Trophoblast cell (in vitro differentiated cells and primary cell): ENCODE results near the gene FUT9.

Experiments
- DNase-seq, 2 donors: peaks; one replicate each; pipeline ENCODE4 v3.0.0-alpha.2; 2016
- H2AFZ ChIP-seq: 2 replicates; pipeline ENCODE4 v1.6.1; 2013; ENCODE audit warnings: low read length, moderate library complexity, mild to moderate bottlenecking; ENCODE audit not compliant: insufficient read depth, poor library complexity
- H2AK5ac ChIP-seq: 2 replicates; pipeline ENCODE4 v1.6.1; 2013; ENCODE audit warnings: mild to moderate bottlenecking, low read length
- H2BK120ac ChIP-seq: 2 replicates; pipeline ENCODE4 v1.6.1; 2013; ENCODE audit warnings: low read length, mild to moderate bottlenecking, moderate library complexity; ENCODE audit not compliant: insufficient read depth, poor library complexity
- H2BK12ac ChIP-seq: 2 replicates; pipeline ENCODE4 v1.6.1; 2013; ENCODE audit warnings: mild to moderate bottlenecking, low read length, moderate library complexity
- H2BK5ac ChIP-seq: 2 replicates; pipeline ENCODE4 v1.6.1; 2013; ENCODE audit warnings: low read length, low read depth, moderate library complexity, mild to moderate bottlenecking; ENCODE audit not compliant: poor library complexity
- H3K14ac ChIP-seq: 2 replicates; pipeline ENCODE4 v1.6.1; 2013; ENCODE audit warnings: mild to moderate bottlenecking, low read length
- H3K18ac ChIP-seq: 2 replicates; pipeline ENCODE4 v1.6.1; 2013; ENCODE audit warnings: mild to moderate bottlenecking, low read length
- H3K23ac ChIP-seq: 2 replicates; pipeline ENCODE4 v1.6.1; 2013; ENCODE audit warnings: low read length
- H3K27ac ChIP-seq: 2 replicates; pipeline ENCODE4 v1.5.1; 2013; ENCODE audit warnings: low read depth, mild to moderate bottlenecking, inconsistent platforms, low read length, moderate library complexity
- H3K27me3 ChIP-seq: 2 replicates; pipeline ENCODE4 v1.6.1; 2013; ENCODE audit warnings: inconsistent platforms, mild to moderate bottlenecking, low read length, moderate library complexity; ENCODE audit not compliant: insufficient read depth
- H3K36me3 ChIP-seq, 2 experiments: 1 replicate in 1 of 2; 2 replicates in 1 of 2; pipeline ENCODE4 v1.6.1; 2013; ENCODE audit warnings: low read length in 2 of 2, mild to moderate bottlenecking in 2 of 2, moderate library complexity in 1 of 2; ENCODE audit not compliant: insufficient read depth in 2 of 2, control insufficient read depth in 1 of 2
- H3K4ac ChIP-seq: 2 replicates; pipeline ENCODE4 v1.6.1; 2013; ENCODE audit warnings: low read depth, mild to moderate bottlenecking, low read length, moderate library complexity
- H3K4me1 ChIP-seq, 2 experiments: 1 replicate in 1 of 2; 2 replicates in 1 of 2; pipeline ENCODE4 v1.6.1; 2013; ENCODE audit warnings: low read length in 2 of 2, mild to moderate bottlenecking in 2 of 2, moderate library complexity in 1 of 2; ENCODE audit not compliant: insufficient read depth in 2 of 2, control insufficient read depth in 1 of 2
- H3K4me2 ChIP-seq: 2 replicates; pipeline ENCODE4 v1.6.1; 2013; ENCODE audit warnings: inconsistent platforms, mild to moderate bottlenecking, low read length, moderate library complexity
- H3K4me3 ChIP-seq: 2 replicates; pipeline ENCODE4 v1.5.1; 2013; ENCODE audit warnings: mild to moderate bottlenecking, low read depth, low read length, inconsistent platforms
- H3K79me1 ChIP-seq: one replicate; pipeline ENCODE4 v1.6.1; 2013; ENCODE audit warnings: low read length
- H3K79me2 ChIP-seq: 2 replicates; pipeline ENCODE4 v1.6.1; 2013; ENCODE audit warnings: low read length, mild to moderate bottlenecking; ENCODE audit not compliant: control insufficient read depth, insufficient read depth, poor library complexity
- H3K9ac ChIP-seq: 2 replicates; pipeline ENCODE4 v1.6.1; 2013; ENCODE audit warnings: mild to moderate bottlenecking, low read length
- H3K9me3 ChIP-seq: 2 replicates; pipeline ENCODE4 v1.6.1; 2013; ENCODE audit warnings: low read depth, mild to moderate bottlenecking, control low read depth, inconsistent platforms, low read length; ENCODE audit not compliant: insufficient read depth
- H4K12ac ChIP-seq: 2 replicates; pipeline ENCODE4 v1.6.1; 2013; ENCODE audit warnings: low read depth, mild to moderate bottlenecking, low read length, moderate library complexity
- H4K8ac ChIP-seq: 2 replicates; pipeline ENCODE4 v1.6.1; 2013; ENCODE audit warnings: low read depth, mild to moderate bottlenecking, low read length, moderate library complexity
- H4K91ac ChIP-seq: one replicate; pipeline ENCODE4 v1.6.1; 2013; ENCODE audit warnings: low read depth, mild to moderate bottlenecking, low read length, moderate library complexity
- WGBS: extraction: QIAGEN DNeasy Blood & Tissue Kit; methylation state at CpG from one replicate; pipeline ENCODE4 v1.1.7; 2013; ENCODE audit warnings: missing lambda C conversion rate; ENCODE audit not compliant: insufficient read length, insufficient coverage; ENCODE audit errors: extremely low coverage; 5-methylcytosine and 5-hydroxymethylcytosine counted together

FUT9 gene

GRCh38 chr6:96002576-96002910, 13.2 kb upstream of the FUT9 start:
- Histone ChIP-seq H3K27ac (no peak overlapping the region), H3K4ac (no peak overlapping the region), H3K4me3 (no peak overlapping the region), H3K4me1 (no peaks in the 10 kb centered on the region), H2BK120ac (no peak overlapping the region), H3K79me1 (no peaks in the 10 kb centered on the region), H3K4me2 (no peak overlapping the region), H3K18ac (no peak overlapping the region), H3K36me3 (no peaks in the 10 kb centered on the region), H4K8ac (no peak overlapping the region), H4K12ac (no peak overlapping the region), H3K14ac (no peak overlapping the region), H3K23ac (no peak overlapping the region), H3K9me3 (peaks cover 4% of the 10 kb centered on the region), H2BK12ac (no peak overlapping the region), H3K27me3 (no peaks in the 10 kb centered on the region), H2BK5ac (no peak overlapping the region), H4K91ac (no peak overlapping the region), H3K79me2 (no peaks in the 10 kb centered on the region), H3K9ac (no peak overlapping the region), H2AFZ (no peak overlapping the region), H2AK5ac (no peak overlapping the region)
- DNase-seq = no peak
- no CpG with 5 or more reads among the region's 3 CpGs for WGBS

- Histone ChIP-seq H2BK5ac (no peak overlapping the region), H3K4me3 (no peak overlapping the region), H3K79me2 (no peaks in the 10 kb centered on the region), H3K14ac (no peak overlapping the region), H3K4me1 (no peaks in the 10 kb centered on the region), H2BK12ac (no peak overlapping the region), H3K23ac (no peak overlapping the region), H2AK5ac (no peak overlapping the region), H3K36me3 (no peaks in the 10 kb centered on the region), H3K9ac (no peak overlapping the region), H3K18ac (no peak overlapping the region), H3K27ac (no peak overlapping the region), H4K12ac (no peak overlapping the region), H4K91ac (no peak overlapping the region), H2AFZ (no peak overlapping the region), H3K79me1 (no peaks in the 10 kb centered on the region), H2BK120ac (no peak overlapping the region), H3K4ac (no peak overlapping the region), H3K9me3 (peaks cover 4% of the 10 kb centered on the region), H3K4me2 (no peak overlapping the region), H3K27me3 (no peaks in the 10 kb centered on the region), H4K8ac (no peak overlapping the region)
- no CpG with 5 or more reads among the region's 5 CpGs for WGBS
- no peak for DNase-seq
Measured at GRCh38 chr6:96002912-96003311, 12.9 kb upstream of the FUT9 start.

- Histone ChIP-seq H2BK12ac (no peak overlapping the region), H3K79me2 (no peaks in the 10 kb centered on the region), H4K12ac (no peak overlapping the region), H4K8ac (no peak overlapping the region), H3K27me3 (no peaks in the 10 kb centered on the region), H3K36me3 (no peaks in the 10 kb centered on the region), H2BK5ac (no peak overlapping the region), H3K23ac (no peak overlapping the region), H3K14ac (no peak overlapping the region), H4K91ac (no peak overlapping the region), H3K9me3 (no peaks in the 10 kb centered on the region), H3K18ac (no peak overlapping the region), H2AFZ (no peak overlapping the region), H3K27ac (no peak overlapping the region), H3K4me3 (no peak overlapping the region), H3K79me1 (no peaks in the 10 kb centered on the region), H2BK120ac (no peak overlapping the region), H3K4me2 (no peak overlapping the region), H2AK5ac (no peak overlapping the region), H3K4ac (no peak overlapping the region), H3K4me1 (no peaks in the 10 kb centered on the region), H3K9ac (no peak overlapping the region)
- DNase-seq = no peak
- no CpG with 5 or more reads among the region's 2 CpGs for WGBS
Measured at GRCh38 chr6:96007663-96008062, 8.1 kb upstream of the FUT9 start.

- Histone ChIP-seq H3K14ac (no peak overlapping the region), H4K91ac (no peak overlapping the region), H2AK5ac (no peak overlapping the region), H3K4ac (no peak overlapping the region), H2BK12ac (no peak overlapping the region), H3K4me1 (peaks cover 5 to 8% of the 10 kb centered on the region in 2 experiments), H3K4me2 (no peak overlapping the region), H3K18ac (no peak overlapping the region), H3K36me3 (no peaks in the 10 kb centered on the region), H3K27ac (no peak overlapping the region), H3K9ac (no peak overlapping the region), H4K12ac (no peak overlapping the region), H4K8ac (no peak overlapping the region), H2BK120ac (no peak overlapping the region), H3K23ac (no peak overlapping the region), H2BK5ac (no peak overlapping the region), H3K9me3 (no peaks in the 10 kb centered on the region), H3K79me1 (no peaks in the 10 kb centered on the region), H3K4me3 (no peak overlapping the region), H3K79me2 (no peaks in the 10 kb centered on the region), H3K27me3 (no peaks in the 10 kb centered on the region), H2AFZ (no peak overlapping the region)
- DNase-seq = no peak
- no CpG with 5 or more reads among the region's 3 CpGs for WGBS
Measured at GRCh38 chr6:96013531-96013930, 2.2 kb upstream of the FUT9 start.
